Measurements from ENCODE around the gene ACOX2.

ACOX2 gene

GRCh38 chr3:58507356-58508078 lies 29.5 kb downstream of the ACOX2 start:
- TF ChIP-seq BHLHE40 (IDR thresholded peaks at IDR 0.05; ENCODE audit: borderline replicate concordance) (no peak), HDGF (IDR thresholded peaks at IDR 0.05; ENCODE audit: borderline replicate concordance) (no peak)
- POLR2A ChIA-PET: no interaction called here
- CTCF ChIA-PET: interaction anchor here (1.5 kb wide), 1 partner anchor 21 kb away, joined by 4 read pairs; no protein-coding TSS in a partner anchor
- no peak for DNase-seq (ENCODE audit: extremely low spot score)

GRCh38 chr3:58502872-58503271 lies 34.1 kb downstream of the ACOX2 start:
- no peak for TF ChIP-seq FOXA1 (IDR thresholded peaks at IDR 0.05)
- DNase-seq (ENCODE audit: extremely low spot score): no peak
- POLR2A ChIA-PET: no interaction called here
- CTCF ChIA-PET: no interaction called here

GRCh38 chr3:58497097-58497496 lies 39.9 kb downstream of the ACOX2 start:
- TF ChIP-seq TARDBP (IDR thresholded peaks at IDR 0.05): no peak
- no peak for TF ChIP-seq HDGF (IDR thresholded peaks at IDR 0.05; ENCODE audit: borderline replicate concordance)
- TF ChIP-seq L3MBTL2 (conservative IDR thresholded peaks at IDR 0.05): no peak
- TF ChIP-seq FOXM1 (IDR thresholded peaks at IDR 0.05; ENCODE audit: borderline replicate concordance): no peak
- TF ChIP-seq SP1 (IDR thresholded peaks at IDR 0.05): no peak
- no peak for TF ChIP-seq PKNOX1 (IDR thresholded peaks at IDR 0.05)
- no peak for TF ChIP-seq CTBP1 (IDR thresholded peaks at IDR 0.05; ENCODE audit: borderline replicate concordance)
- no peak for TF ChIP-seq NFRKB (IDR thresholded peaks at IDR 0.05)
- TF ChIP-seq FOXA1 (IDR thresholded peaks at IDR 0.05): no peak
- TF ChIP-seq BHLHE40 (IDR thresholded peaks at IDR 0.05; ENCODE audit: borderline replicate concordance): no peak
- TF ChIP-seq FOXK2 (IDR thresholded peaks at IDR 0.05): no peak
- TF ChIP-seq ELF4 (IDR thresholded peaks at IDR 0.05): no peak
- TF ChIP-seq SUZ12 (IDR thresholded peaks at IDR 0.05): no peak
- CTCF ChIA-PET: interaction anchor here (2.8 kb wide), 1 partner anchor 191 kb away, joined by 6 read pairs; the partner anchor contains the start of genes HTD2 and RPP14
- DNase-seq (ENCODE audit: extremely low spot score): no peak
- POLR2A ChIA-PET: no interaction called here

GRCh38 chr3:58496206-58496857 lies 40.7 kb downstream of the ACOX2 start:
- ChIA-PET POLR2A (no interaction called here), CTCF (interaction anchor here (1.6 to 2.8 kb wide), 2 partner anchors 33 to 190 kb away, joined by 6 to 8 read pairs; partner anchors contain the start of genes HTD2 and RPP14)
- TF ChIP-seq CTBP1 (IDR thresholded peaks at IDR 0.05; ENCODE audit: borderline replicate concordance): no peak
- TF ChIP-seq BHLHE40 (IDR thresholded peaks at IDR 0.05; ENCODE audit: borderline replicate concordance): no peak
- DNase-seq (ENCODE audit: extremely low spot score): no peak

GRCh38 chr3:58495101-58495500 lies 41.9 kb downstream of the ACOX2 start:
- no peak for DNase-seq (ENCODE audit: extremely low spot score)
- CTCF ChIA-PET: interaction anchor here (0.8 to 2.8 kb wide), 4 partner anchors 31 to 189 kb away, joined by 3 to 8 read pairs (median 4); partner anchors contain the start of genes HTD2 and RPP14
- POLR2A ChIA-PET: interaction anchor here (0.8 kb wide), 1 partner anchor 34 kb away, joined by 4 read pairs; no protein-coding TSS in a partner anchor
- TF ChIP-seq FOXA1 (IDR thresholded peaks at IDR 0.05) (no peak), ELF4 (IDR thresholded peaks at IDR 0.05) (no peak), TARDBP (IDR thresholded peaks at IDR 0.05) (no peak), LEF1 (IDR thresholded peaks at IDR 0.05; ENCODE audit: borderline replicate concordance) (no peak), ARNT (IDR thresholded peaks at IDR 0.05) (no peak), NFRKB (IDR thresholded peaks at IDR 0.05) (no peak), BHLHE40 (IDR thresholded peaks at IDR 0.05; ENCODE audit: borderline replicate concordance) (no peak), SUZ12 (IDR thresholded peaks at IDR 0.05) (no peak), L3MBTL2 (conservative IDR thresholded peaks at IDR 0.05) (no peak), ZNF384 (IDR thresholded peaks at IDR 0.05) (no peak), SP1 (IDR thresholded peaks at IDR 0.05) (no peak), CTBP1 (IDR thresholded peaks at IDR 0.05; ENCODE audit: borderline replicate concordance) (no peak)

- TF ChIP-seq SP1 (IDR thresholded peaks at IDR 0.05) (no peak), PKNOX1 (IDR thresholded peaks at IDR 0.05) (no peak), ELF4 (IDR thresholded peaks at IDR 0.05) (no peak), CTBP1 (IDR thresholded peaks at IDR 0.05; ENCODE audit: borderline replicate concordance) (no peak), LEF1 (IDR thresholded peaks at IDR 0.05; ENCODE audit: borderline replicate concordance) (no peak), ZNF384 (IDR thresholded peaks at IDR 0.05) (no peak), HDGF (IDR thresholded peaks at IDR 0.05; ENCODE audit: borderline replicate concordance) (no peak), SUZ12 (IDR thresholded peaks at IDR 0.05) (no peak), L3MBTL2 (conservative IDR thresholded peaks at IDR 0.05) (no peak), TARDBP (IDR thresholded peaks at IDR 0.05) (no peak), FOXK2 (IDR thresholded peaks at IDR 0.05) (no peak), ARNT (IDR thresholded peaks at IDR 0.05) (no peak), FOXM1 (IDR thresholded peaks at IDR 0.05; ENCODE audit: borderline replicate concordance) (no peak), BHLHE40 (IDR thresholded peaks at IDR 0.05; ENCODE audit: borderline replicate concordance) (no peak)
- ChIA-PET POLR2A (no interaction called here), CTCF (interaction anchor here (0.5 to 2.8 kb wide), 3 partner anchors 38 to 770 kb away, joined by 3 to 6 read pairs (median 6); partner anchors contain the start of genes HTD2 and RPP14)
- DNase-seq (ENCODE audit: extremely low spot score): no peak
Measured at GRCh38 chr3:58494107-58494506, 42.9 kb downstream of the ACOX2 start.

GRCh38 chr3:58492494-58492905 lies 44.5 kb downstream of the ACOX2 start:
- DNase-seq (ENCODE audit: extremely low spot score): no peak
- TF ChIP-seq PKNOX1 (IDR thresholded peaks at IDR 0.05) (peak; percentile 89), FOXA1 (IDR thresholded peaks at IDR 0.05) (no peak)
- POLR2A ChIA-PET: interaction anchor here (1.3 to 1.6 kb wide), 2 partner anchors 160 to 186 kb away, joined by 3 to 4 read pairs; partner anchors contain the start of genes HTD2, PXK and RPP14
- CTCF ChIA-PET: interaction anchor here (0.9 to 1.7 kb wide), 7 partner anchors 27 to 315 kb away, joined by 3 to 10 read pairs (median 3); partner anchors contain the start of genes HTD2 and RPP14

Data from HEK293T (cell line).